GM10847 (cell line): Measurements from ENCODE around the gene EXOC7.

Source experiments
- POLR2A ChIP-seq: IDR thresholded peaks from 2 replicates; pipeline ENCODE4 v1.6.1; 2011; ENCODE audit not compliant: insufficient read length; ENCODE audit errors: extremely low read depth

The EXOC7 gene

DNA sequence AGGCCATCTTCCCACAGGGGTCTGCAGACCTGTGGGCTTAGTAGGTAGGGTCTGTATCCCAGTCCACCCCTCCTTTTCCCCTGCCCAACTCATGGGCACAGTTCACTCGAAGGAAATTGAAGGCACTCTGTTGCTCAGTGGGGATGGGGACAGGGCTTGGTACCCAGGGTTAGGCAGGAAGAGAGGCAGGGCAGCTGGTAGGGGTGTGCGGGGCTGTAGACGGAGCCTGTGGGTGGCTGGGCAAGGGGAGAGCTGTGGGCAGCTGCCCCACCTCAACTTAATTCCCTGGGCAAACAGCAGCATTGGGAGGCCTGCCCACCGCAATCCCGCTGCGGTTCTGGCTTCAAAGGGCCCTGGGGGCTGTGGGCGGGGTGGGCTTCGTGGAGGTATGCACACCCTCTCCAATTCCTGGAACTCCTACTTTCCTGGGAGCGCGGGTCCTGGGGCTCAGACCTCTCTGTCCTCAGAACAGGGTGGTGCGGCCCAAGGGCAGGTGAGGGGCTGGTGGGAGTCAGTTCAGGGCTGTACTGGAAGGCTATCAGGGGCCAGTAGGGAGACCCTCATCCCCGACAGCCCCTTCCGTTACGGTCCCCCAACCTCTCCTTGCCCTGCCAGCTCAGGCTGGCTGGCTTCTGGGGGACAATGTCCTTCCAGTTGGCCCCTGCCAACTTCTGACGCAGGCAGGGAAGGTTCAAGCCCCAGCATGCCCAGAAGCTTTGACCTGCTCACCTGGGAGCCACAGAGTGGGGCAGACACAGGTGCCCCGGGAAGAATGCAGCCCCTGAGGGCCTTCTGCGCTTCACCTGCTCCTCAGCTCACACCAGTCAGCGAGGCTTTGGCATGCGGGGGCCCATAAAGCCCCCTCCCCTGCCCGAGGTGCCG lies 28.3 kb upstream of the EXOC7 start:
- no peak for TF ChIP-seq POLR2A

DNA sequence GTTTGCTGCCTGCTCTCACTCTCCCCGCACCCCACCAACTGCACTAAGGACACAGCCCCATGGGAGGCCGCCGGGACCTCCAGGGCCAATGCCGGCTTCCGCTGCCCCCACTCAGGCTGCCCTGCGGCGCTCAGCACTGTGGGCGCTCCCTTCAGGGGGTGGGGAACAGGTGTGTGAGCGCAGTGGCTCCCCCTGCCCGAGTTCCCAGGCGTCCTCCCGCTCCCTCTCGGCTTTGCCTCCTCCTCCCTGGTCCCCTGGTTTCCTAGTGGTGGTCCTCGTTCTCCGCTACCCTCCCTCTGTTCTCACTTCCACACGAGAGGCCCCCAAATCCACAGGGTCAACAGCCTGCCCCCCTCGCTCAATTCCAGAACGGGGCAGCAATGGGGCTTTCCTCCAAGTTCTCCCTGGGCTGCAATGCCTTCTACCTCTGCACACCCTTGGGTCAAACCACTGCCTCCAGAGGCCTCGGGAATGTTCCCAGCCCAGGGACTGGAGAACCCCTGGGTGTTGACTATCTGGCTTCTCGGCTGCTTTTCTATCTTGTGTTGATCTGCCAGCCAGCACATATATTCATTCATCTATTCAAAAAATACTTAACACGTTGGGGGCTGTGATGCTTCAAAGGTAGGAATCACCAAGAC lies 27.6 kb upstream of the EXOC7 start:
- TF ChIP-seq POLR2A: no peak

DNA sequence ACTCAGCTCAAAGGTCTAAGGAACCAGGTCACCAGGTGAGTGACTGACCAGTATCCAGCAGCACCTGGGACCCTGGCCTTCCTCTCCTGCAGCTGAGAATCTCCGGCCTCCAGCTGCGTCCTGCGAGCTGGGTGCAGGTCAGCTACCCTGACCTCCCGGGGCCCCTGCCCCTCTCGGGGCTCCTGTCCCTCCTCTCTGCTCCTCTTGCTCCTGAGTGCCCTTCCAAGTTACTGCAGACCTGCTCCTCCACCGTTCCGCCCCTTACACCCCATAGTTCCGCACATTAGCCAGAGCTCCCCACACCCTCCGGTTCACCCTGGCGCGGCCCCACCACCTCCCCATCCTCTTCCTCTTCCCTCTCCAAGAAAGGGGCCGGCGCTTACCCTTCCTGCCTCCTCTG lies 26.9 kb upstream of the EXOC7 start:
- TF ChIP-seq POLR2A: no peak

DNA sequence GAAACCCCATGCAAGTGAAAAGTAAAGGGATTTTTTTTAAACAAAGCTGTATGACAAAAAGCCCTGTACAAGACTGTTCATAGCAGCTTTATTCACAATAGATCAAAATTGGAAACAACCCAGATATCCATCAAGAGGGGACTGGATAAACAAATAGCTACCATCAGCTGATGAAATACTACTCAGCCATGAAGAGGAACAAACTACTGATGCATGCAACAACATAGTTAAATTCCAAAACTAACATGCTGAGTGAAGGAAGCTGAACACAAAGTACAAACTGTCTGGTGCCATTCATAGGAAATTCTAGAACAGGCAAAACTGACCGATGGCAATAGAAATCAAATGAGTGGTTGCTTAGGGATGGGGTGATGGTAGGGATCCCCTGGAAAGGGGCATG lies 22.3 kb upstream of the EXOC7 start:
- no peak for TF ChIP-seq POLR2A

DNA sequence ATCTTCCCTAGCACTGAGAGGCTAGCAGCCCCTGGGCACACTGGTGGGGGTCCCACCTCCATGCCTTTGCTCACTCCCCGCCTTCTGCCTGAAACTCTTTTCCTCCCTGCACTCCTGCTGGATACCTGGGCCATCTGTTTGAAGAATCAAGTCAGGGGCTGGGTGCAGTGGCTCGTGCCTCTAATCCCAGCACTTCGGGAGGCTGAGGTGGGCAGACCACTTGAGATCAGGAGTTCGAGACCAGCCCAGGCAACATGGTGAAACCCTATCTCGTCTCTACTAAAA lies 21.7 kb upstream of the EXOC7 start:
- no peak for TF ChIP-seq POLR2A

DNA sequence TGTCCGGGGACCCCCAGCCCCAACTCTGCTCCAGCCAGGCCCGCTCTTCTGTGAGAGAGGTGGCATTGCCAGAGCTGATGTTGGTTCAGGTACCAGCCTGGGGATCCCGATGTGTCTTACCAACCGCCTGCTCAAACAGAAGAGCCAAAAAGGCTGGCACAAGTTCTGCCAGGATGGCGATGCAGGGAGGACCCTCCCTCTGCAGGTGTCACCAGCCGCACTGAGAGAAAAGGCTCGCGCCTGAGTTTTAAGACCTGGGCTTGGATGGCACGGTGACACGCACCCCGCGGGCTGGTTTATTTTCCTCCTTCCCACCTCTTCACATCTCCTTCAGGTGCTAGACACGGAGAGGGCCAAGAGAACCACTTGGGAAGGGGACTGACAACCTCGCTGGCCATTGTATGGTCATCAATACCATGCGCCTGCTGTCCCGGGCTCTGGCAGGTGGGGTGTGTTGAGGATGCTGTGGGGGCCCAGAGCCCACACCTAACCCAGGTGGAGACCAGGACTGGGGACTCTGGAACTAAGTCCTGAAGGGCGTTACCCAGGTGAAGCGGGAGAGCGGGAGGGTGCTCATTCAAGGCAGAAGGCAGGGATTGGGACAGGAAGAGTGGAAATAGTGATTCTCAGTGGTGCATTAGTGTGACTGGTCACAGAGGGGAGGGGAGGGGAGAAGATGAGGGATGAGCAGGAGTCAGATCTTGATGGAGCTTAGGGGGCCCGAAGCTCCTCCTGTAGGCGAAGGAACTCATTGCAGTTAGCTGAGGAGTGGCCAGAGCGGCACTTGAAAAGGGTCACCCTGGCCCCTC lies 21.2 kb upstream of the EXOC7 start:
- no peak for TF ChIP-seq POLR2A

DNA sequence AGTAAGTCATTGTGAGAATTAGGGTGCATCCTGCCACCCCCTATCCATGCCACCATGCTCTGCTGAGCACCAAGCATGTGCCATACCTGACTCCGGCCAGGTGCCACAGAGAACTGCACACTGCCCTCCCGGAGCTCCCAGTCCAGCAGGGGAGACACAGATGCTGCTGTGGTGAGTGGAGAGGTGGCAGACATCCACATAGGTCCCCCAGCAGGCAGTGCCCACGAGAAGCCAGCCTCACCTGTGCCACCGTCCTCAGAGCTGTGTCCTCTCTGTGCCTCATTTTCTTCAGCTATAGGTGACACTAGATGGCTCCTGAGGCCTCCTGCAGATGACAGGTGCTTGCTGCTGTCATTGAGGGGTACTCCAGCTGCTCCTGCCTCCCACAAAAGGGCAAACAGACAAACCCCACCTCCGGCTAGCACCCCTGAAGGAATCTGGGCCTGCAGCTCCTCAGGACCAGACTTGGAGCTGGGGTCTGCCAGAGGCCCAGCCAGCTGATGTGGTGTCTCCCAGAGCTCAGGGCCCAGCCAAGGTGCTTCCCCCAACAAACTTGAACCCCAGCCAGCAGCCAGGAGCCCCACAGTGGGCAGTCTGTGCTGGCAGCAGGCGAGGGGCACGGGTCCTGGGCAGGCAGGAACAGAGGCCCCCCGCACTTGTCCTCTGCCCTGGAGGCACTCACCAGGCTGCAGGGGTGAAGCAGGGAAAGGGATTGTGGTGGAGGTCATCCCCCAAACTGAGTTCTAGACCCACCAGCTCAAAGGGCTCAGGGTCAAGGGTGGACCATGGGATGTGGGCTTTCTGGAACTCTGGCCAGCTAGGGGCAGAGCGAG lies 20.4 kb upstream of the EXOC7 start:
- no peak for TF ChIP-seq POLR2A

DNA sequence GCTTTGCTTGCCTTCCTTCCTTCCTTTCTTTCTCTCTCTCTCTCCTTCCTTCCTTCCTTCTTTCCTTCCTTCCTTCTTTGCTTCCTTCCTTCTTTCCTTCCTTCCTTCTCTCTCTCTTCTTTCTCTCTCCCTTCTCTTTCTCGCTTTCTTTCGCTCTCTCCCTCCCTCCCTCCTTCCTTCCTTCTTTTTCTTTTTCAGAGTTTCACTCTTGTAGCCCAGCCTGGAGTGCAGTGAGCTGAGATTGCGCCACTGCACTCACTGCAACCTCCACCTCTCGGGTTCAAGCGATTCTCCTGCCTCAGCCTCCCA lies 19.6 kb upstream of the EXOC7 start:
- no peak for TF ChIP-seq POLR2A

DNA sequence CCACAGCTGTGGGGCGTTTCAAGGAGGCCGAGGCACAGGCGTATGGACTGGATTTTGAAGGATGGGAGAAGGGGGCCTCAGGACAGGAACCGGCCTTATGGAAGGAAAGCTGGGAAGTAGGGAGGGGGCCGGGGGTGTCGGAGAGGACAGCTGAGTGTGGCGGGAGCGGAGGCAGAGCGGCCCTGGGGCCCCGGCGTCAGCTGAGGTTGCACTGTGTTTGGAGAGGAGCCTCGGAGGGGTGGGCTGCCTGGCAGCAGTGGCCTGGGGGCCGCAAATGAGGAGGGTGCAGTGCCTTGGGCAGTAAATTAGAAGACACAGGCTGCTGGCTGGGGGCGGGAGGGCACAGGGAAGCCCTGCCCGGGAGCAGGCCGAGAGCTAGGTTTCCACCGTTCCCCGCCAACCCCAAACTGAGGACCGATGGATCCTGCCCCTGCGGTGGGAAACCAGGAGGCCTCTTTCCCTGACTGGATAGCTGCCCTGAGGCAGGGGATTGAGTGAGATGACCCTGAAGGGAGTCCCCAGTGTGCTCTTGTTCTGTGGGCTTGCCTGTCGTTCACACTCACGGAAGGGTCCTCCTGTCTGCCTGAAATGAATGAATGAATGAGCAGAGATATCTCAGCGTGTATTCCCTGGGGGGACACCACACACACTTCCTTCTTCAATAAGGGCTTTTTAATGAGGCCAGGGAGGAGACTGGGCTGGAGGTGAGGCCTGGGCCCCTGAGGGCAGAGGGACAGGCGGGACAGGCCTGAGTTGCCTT lies 19.0 kb upstream of the EXOC7 start:
- TF ChIP-seq POLR2A: no peak

DNA sequence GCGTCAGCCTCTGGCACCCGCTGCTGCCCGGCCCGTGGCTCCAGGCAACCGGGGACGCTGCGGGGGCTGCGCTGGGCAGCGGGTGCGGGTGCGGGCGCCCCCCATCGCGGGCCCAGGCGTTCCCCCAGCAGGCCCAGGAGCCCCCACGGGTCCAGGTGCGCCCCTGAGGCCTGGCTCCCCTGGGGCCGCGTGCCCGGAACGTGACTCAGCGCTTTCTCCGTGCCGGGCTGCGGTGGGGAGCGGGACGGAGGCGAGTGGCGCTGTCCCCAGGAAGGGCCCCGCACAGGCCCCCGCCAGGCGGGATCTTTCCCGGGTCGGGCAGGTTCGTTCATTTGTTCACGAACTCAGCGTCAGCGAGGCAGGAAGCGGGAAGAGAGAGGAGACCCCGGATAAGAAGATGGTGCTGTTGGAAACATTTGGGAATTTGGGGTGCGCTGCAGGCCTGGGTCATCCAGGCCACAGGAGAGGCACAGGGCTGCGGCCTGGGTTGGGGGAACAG lies 18.4 kb upstream of the EXOC7 start:
- TF ChIP-seq POLR2A: no peak

DNA sequence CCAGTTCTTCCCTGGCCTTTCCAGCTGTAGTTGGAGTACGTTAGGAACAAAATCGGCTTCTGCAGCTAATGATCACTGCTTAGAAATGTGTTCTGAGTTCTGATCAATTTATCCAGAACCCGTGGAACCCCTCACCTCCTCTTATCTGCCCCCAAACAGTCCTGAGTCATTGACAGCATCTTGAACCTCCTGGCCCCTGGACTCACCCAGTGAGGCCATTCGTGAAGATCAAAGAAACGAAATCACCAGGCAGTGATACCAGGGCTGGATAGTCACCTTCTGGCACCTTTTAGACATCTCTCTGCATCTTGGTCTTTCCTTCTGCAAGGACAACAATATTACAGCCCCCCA lies 17.0 kb upstream of the EXOC7 start:
- TF ChIP-seq POLR2A: no peak

DNA sequence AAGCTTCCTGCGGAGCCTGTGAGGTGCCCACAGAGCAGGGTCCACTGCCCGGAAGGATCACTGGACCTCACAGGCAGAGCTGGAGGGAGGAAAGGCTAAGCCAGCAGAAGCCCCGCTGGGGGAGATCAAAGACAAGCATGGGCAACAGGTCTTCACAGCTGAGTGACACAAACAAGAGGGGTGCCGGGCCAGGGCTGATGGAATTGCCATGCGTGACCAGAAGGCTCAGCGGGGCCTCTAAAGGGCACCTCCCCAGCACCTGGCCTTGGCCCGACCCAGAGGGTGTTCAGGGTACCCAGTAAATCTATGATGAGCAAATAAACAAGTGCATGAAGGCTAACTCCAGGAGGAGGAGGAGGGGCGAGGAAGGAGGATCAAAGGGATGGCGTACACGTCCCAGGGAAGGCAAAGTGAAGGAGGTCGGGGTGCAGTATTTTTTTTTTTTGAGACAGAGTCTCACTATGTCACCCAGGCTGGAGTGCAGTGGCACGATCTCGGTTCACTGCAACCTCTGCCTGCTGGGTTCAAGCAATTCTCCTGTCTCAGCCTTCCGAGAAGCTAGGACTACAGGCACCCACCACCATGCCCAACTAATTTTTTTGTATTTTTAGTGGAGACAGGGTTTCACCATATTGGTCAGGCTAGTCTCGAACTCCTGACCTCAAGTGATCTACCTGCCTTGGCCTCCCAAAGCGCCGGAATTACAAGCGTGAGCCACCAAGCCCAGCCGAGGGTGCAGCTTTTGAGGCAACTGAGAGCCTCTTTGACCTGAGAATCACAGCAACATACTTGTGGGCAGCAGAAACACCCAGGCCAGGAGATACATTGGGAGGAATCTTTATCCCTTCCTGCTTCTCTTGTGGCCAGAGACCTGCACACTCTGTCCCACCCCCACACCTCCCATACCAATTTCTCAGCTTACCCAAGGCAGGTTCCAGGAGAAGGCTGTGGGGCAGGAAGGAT lies 16.1 kb upstream of the EXOC7 start:
- TF ChIP-seq POLR2A: no peak

DNA sequence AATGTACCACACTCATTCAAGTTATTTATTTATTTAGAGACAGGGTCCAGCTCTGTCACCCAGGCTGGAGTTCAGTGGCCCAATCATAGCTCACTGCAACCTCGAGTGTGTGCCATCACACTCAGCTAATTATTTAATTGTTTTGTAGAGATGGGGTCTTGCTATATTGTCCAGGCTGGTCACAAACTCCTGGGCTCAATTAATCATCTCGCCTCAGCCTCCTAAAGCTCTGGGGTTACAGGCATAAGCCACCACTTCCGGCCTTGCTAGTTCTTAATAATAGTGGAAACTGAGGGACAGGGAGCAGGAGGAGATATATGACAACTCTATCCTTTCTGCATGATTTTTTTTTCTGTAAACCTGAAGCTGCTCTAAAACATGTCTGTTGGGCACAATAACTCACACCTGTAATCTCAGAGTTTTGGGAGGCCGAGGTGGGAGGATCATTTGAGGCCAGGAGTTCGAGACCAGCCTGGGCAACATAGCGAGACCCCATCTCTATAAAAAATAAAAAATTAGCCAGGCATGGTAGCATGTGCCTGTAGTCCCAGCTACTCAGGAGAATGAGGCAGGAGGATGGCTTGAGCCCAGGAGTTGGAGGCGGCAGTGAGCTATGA lies 11.7 kb upstream of the EXOC7 start:
- no peak for TF ChIP-seq POLR2A
